CD8-positive, alpha-beta memory T cell (primary cell): ENCODE results near the gene SNTG2. TPM values are rescaled to one million over a fixed set of nuclear protein-coding genes. Genes with fewer than 3 reads are reported as not detected.
A peak's percentile ranks its signal among the peaks of the same experiment; 100 is the strongest.

Experiments used
- CTCF ChIA-PET: fragments of 350-600 bp; sonication (Branson Sonifier 250); formaldehyde crosslinking; loops from one replicate; lab custom pipeline; 2021; ENCODE audit warnings: antibody characterized with exemption; lab: Charles Lee
- POLR2A ChIA-PET: fragments of 350-600 bp; sonication (Branson Sonifier 250); formaldehyde crosslinking; loops from one replicate; lab custom pipeline; 2021; ENCODE audit warnings: antibody characterized with exemption; lab: Charles Lee
- DNase-seq, 5 donors: peaks; one replicate each; pipeline versions ENCODE4 v3.0.0 to v3.0.0-alpha.2; 2020 to 2022; ENCODE audit warnings: mixed read lengths in 1 of 5
- H3K27ac ChIP-seq: one replicate; pipeline ENCODE4 v1.7.0; 2013; ENCODE audit warnings: low read depth, mild to moderate bottlenecking, low read length, moderate library complexity
- H3K27me3 ChIP-seq: 2 replicates; pipeline ENCODE4 v1.7.0; 2013; ENCODE audit warnings: low read length, mild to moderate bottlenecking; ENCODE audit not compliant: insufficient read depth, poor library complexity, severe bottlenecking
- H3K36me3 ChIP-seq: 2 replicates; pipeline ENCODE4 v1.7.0; 2013; ENCODE audit warnings: mild to moderate bottlenecking, low read length, moderate library complexity; ENCODE audit not compliant: insufficient read depth
- H3K4me1 ChIP-seq: 2 replicates; pipeline ENCODE4 v1.7.0; 2013; ENCODE audit warnings: mild to moderate bottlenecking, low read length, moderate library complexity; ENCODE audit not compliant: insufficient read depth
- H3K4me3 ChIP-seq: 2 replicates; pipeline ENCODE4 v1.7.0; 2013; ENCODE audit warnings: mild to moderate bottlenecking, low read length
- H3K9me3 ChIP-seq: 2 replicates; pipeline ENCODE4 v1.7.0; 2013; ENCODE audit warnings: mild to moderate bottlenecking, low read length
- H3K27ac Mint-ChIP-seq, 8 donors: one replicate each; pipeline ENCODE4 v1.8.0; 2020 to 2021; ENCODE audit warnings: mixed read lengths in 8 of 8, mild to moderate bottlenecking in 6 of 8, inconsistent platforms in 3 of 8, moderate library complexity in 3 of 8
- H3K27me3 Mint-ChIP-seq, 2 donors: one replicate each; pipeline ENCODE4 v1.8.0; 2020 to 2021; ENCODE audit warnings: mixed read lengths in 2 of 2, mild to moderate bottlenecking in 1 of 2, moderate library complexity in 1 of 2
- H3K36me3 Mint-ChIP-seq, 3 donors: one replicate each; pipeline ENCODE4 v1.8.0; 2020 to 2021; ENCODE audit warnings: mixed read lengths in 3 of 3, inconsistent platforms in 1 of 3, mild to moderate bottlenecking in 1 of 3
- H3K4me1 Mint-ChIP-seq, 3 donors: one replicate each; pipeline ENCODE4 v1.8.0; 2020 to 2021; ENCODE audit warnings: mixed read lengths in 3 of 3, inconsistent platforms in 1 of 3, mild to moderate bottlenecking in 1 of 3
- H3K4me3 Mint-ChIP-seq, 7 donors: one replicate each; pipeline ENCODE4 v1.8.0; 2020 to 2021; ENCODE audit warnings: mixed read lengths in 7 of 7, mild to moderate bottlenecking in 6 of 7, moderate library complexity in 4 of 7, inconsistent platforms in 2 of 7
- H3K9me3 Mint-ChIP-seq, 5 donors: one replicate each; pipeline ENCODE4 v1.8.0; 2020 to 2022; ENCODE audit warnings: mixed read lengths in 5 of 5, mild to moderate bottlenecking in 3 of 5, moderate library complexity in 2 of 5, inconsistent platforms in 1 of 5
- polyA plus RNA-seq: library from polyadenylated mRNA; unstranded; fragments of 300-500 nt; fragmentation: Illumina TruSeq; gene quantifications from one replicate; pipeline ENCODE4 v1.2.3, GENCODE V29; 2021
- total RNA-seq, 2 experiments: library from RNA; stranded (reverse); gene quantifications; one replicate each; pipeline ENCODE4 v1.2.3, GENCODE V29; 2021

SNTG2 gene
- total and polyA plus RNA-seq, 3 experiments from 2014 or later, result 0.30 to 1.7 (median 1.3) TPM

DNA sequence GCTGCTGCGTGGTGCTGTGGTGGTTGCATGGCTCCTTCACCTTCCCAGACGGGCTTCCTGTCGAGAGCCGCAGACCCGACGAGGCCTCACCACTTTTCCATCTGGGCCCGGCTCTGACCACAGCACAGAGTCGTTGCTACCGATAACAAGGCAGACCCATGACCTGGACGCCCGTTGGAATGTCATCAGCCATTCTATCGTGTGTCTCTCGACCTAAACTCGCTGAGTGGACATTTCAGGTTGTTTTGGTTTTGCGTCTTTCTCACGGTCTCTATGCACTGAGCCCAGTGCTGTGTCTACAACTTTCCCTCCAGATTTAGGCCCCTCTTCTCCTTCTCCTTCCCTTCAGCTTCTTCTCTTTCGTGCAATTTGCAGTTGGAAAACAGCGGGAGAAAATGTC, 257.9 kb downstream of the SNTG2 start:
- Histone ChIP-seq H3K27ac (no peak overlapping the region), H3K36me3 (no peaks in the 10 kb centered on the region), H3K4me1 (no peaks in the 10 kb centered on the region), H3K27me3 (no peaks in the 10 kb centered on the region), H3K9me3 (no peaks in the 10 kb centered on the region), H3K4me3 (no peak overlapping the region)
- H3K27me3 Mint-ChIP-seq, result no peaks in the 10 kb centered on the region
- POLR2A ChIA-PET, result no interaction called here
- peaks cover 0 to 9% (median 1%) of the 10 kb centered on the region in 3 donors for H3K4me1 Mint-ChIP-seq
- CTCF ChIA-PET, result no interaction called here
- H3K4me3 Mint-ChIP-seq, result no peak overlapping the region
- DNase-seq, result no peak
- peaks cover 0 to 6% (median 0%) of the 10 kb centered on the region in 3 donors for H3K36me3 Mint-ChIP-seq
- no peak overlapping the region for H3K27ac Mint-ChIP-seq
- H3K9me3 Mint-ChIP-seq, result peaks cover 0 to 9% (median 3%) of the 10 kb centered on the region in 5 donors

DNA sequence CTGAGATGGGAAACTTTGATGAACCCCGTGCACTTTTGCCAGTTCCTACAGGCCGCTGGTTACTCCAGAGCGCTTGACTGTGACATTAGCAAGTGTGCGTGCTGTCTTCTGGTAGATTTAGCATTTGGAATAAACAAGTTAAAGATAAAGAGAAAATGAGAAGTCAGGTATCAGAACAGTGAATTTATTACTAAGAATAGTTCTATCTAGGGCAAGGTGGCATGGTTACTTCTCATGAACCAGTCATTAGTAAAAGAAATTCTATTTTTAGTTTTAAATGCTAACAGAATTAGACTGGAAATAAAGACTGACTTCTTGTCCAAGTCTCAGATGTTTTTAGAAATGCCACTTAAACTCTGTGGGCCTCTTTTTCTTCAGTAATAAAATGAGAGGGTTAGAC, 258.6 kb downstream of the SNTG2 start:
- no peak for DNase-seq
- H3K36me3 Mint-ChIP-seq, result peaks cover 0 to 6% (median 0%) of the 10 kb centered on the region in 3 donors
- Histone ChIP-seq H3K27me3 (no peaks in the 10 kb centered on the region), H3K36me3 (no peaks in the 10 kb centered on the region), H3K27ac (no peak overlapping the region), H3K9me3 (no peaks in the 10 kb centered on the region), H3K4me1 (no peaks in the 10 kb centered on the region), H3K4me3 (no peak overlapping the region)
- peaks cover 6 to 16% (median 8%) of the 10 kb centered on the region in 5 donors for H3K9me3 Mint-ChIP-seq
- CTCF ChIA-PET, result no interaction called here
- no peak overlapping the region for H3K4me3 Mint-ChIP-seq
- H3K27me3 Mint-ChIP-seq, result no peaks in the 10 kb centered on the region
- POLR2A ChIA-PET, result no interaction called here
- no peak overlapping the region for H3K27ac Mint-ChIP-seq
- peaks cover 0 to 9% (median 1%) of the 10 kb centered on the region in 3 donors for H3K4me1 Mint-ChIP-seq

DNA sequence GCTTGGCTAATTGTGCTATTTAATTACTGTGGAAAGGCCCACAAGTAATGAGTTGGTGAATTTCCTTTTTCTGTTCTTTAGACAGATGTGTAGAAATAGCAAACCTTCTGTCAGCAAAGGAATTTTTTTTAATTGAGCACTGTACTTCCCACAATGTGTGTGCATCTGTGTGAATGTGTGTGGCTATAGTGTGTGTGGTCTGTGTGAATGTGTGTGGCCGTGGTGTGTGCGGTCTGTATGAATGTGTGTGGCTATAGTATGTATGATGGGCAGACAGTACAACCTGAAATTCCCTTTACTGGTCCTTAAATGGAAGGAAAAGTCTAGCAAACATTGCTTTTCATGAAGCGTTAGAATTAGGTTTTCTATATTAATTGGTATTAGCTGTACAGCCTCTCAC, 259.1 kb downstream of the SNTG2 start:
- POLR2A ChIA-PET, result no interaction called here
- no peak for DNase-seq
- Mint-ChIP-seq H3K27me3 (no peaks in the 10 kb centered on the region), H3K4me1 (peaks cover 0 to 9% (median 1%) of the 10 kb centered on the region in 3 donors), H3K9me3 (peaks cover 7 to 21% (median 13%) of the 10 kb centered on the region in 5 donors), H3K27ac (no peak overlapping the region), H3K36me3 (peaks cover 0 to 8% (median 0%) of the 10 kb centered on the region in 3 donors), H3K4me3 (no peak overlapping the region)
- Histone ChIP-seq H3K27me3 (no peaks in the 10 kb centered on the region), H3K4me3 (no peak overlapping the region), H3K4me1 (no peaks in the 10 kb centered on the region), H3K9me3 (no peaks in the 10 kb centered on the region), H3K36me3 (no peaks in the 10 kb centered on the region), H3K27ac (no peak overlapping the region)
- CTCF ChIA-PET, result no interaction called here

DNA sequence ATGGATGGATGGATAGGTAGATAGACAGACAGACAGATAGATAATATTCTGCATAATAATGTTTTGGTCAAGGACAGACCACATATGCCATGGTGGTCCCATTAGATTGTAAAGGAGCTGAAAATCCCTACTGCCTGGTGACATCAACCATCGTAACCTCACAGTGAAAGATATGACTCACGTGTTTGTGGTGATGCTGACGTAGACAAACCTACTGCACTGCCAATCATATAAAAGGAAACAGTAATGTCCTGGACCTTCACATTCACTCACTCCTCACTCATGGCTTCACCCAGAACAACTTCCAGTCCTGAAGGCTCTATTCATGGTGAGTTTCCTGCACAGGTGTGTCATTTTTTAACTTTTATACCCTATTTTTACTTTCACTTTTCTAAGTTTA, 259.7 kb downstream of the SNTG2 start:
- H3K27ac ChIP-seq, result no peak overlapping the region
- H3K4me3 Mint-ChIP-seq, result peak overlapping the region in 1 of 7 donors; percentile 8
- peaks cover 0 to 9% (median 1%) of the 10 kb centered on the region in 3 donors for H3K4me1 Mint-ChIP-seq
- no peaks in the 10 kb centered on the region for H3K4me1 ChIP-seq
- peaks cover 7 to 26% (median 13%) of the 10 kb centered on the region in 5 donors for H3K9me3 Mint-ChIP-seq
- peaks cover 0 to 9% (median 0%) of the 10 kb centered on the region in 3 donors for H3K36me3 Mint-ChIP-seq
- H3K27ac Mint-ChIP-seq, result peak overlapping the region in 1 of 8 donors; percentile 39
- no peaks in the 10 kb centered on the region for H3K36me3 ChIP-seq
- no peaks in the 10 kb centered on the region for H3K27me3 Mint-ChIP-seq
- no peak for DNase-seq
- ChIA-PET CTCF (no interaction called here), POLR2A (no interaction called here)
- H3K9me3 ChIP-seq, result no peaks in the 10 kb centered on the region
- no peaks in the 10 kb centered on the region for H3K27me3 ChIP-seq
- no peak overlapping the region for H3K4me3 ChIP-seq

DNA sequence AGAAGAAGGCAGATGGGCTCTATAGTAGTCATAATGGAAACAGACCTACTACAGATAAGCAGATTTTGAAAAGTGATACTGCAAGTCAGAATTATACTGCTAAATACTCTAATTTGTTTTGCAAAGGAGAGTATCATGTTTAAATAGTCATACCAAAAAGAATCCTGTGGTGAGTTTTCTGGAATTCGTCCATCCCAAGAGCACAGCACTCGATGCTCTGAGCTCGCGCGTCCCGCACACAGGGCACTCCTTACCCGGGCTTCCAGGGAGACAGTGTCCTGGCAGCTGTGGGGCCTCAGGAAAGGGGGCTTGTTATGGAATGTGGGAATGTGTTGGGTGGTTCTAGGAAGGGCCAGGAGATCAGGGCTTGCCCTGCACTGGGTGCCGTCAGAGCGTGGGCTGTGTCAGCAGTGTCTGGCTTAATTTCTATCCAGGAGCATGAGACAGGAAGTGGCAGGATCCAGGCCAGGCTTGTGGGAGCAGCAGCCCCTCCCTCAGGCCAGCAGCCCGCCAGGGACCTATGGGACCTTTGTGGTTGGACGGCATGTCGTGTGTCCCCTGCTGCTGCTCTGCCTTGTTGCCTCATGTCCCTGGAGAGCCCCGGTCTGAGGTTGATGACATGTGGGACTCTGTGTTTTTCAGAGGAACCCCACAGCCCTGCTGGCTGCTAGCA, 269.4 kb downstream of the SNTG2 start:
- POLR2A ChIA-PET, result no interaction called here
- H3K27ac Mint-ChIP-seq, result no peak overlapping the region
- DNase-seq, result no peak
- Histone ChIP-seq H3K4me3 (no peak overlapping the region), H3K4me1 (no peaks in the 10 kb centered on the region), H3K9me3 (no peaks in the 10 kb centered on the region), H3K36me3 (no peaks in the 10 kb centered on the region), H3K27me3 (no peaks in the 10 kb centered on the region), H3K27ac (no peak overlapping the region)
- CTCF ChIA-PET, result no interaction called here
- peaks cover 0 to 11% (median 3%) of the 10 kb centered on the region in 5 donors for H3K9me3 Mint-ChIP-seq
- H3K4me3 Mint-ChIP-seq, result no peak overlapping the region
- no peaks in the 10 kb centered on the region for H3K4me1 Mint-ChIP-seq
- peaks cover 0 to 8% (median 0%) of the 10 kb centered on the region in 3 donors for H3K36me3 Mint-ChIP-seq
- peaks cover 0 to 6% of the 10 kb centered on the region in 2 donors for H3K27me3 Mint-ChIP-seq

DNA sequence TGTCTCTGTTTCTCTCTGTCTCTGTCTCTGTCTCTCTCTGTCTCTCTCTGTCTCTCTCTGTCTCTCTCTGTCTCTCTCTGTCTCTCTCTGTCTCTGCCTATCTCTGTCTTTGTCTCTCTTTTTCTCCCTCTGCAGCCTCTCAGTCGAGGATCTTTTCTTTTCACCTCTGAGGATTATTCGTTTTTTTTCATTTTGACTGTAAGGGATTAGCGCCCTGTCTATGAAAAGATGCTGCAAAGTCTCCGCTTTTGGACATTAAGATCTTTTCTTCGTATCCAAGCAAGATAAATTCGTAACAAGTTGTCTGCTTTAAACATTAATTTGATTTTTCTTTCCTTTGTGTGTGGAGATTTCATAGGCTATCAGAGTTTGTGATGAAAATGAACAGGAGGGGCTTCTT, 271.4 kb downstream of the SNTG2 start:
- no peak overlapping the region for H3K4me3 Mint-ChIP-seq
- CTCF ChIA-PET, result no interaction called here
- peak overlapping the region in 2 of 8 donors; percentile 46 to 66 for H3K27ac Mint-ChIP-seq
- no peaks in the 10 kb centered on the region for H3K9me3 ChIP-seq
- DNase-seq, result no peak
- peaks cover 0 to 7% (median 0%) of the 10 kb centered on the region in 3 donors for H3K36me3 Mint-ChIP-seq
- no peaks in the 10 kb centered on the region for H3K27me3 ChIP-seq
- peaks cover 0 to 6% of the 10 kb centered on the region in 2 donors for H3K27me3 Mint-ChIP-seq
- H3K4me1 Mint-ChIP-seq, result no peaks in the 10 kb centered on the region
- H3K9me3 Mint-ChIP-seq, result peaks cover 0 to 7% (median 3%) of the 10 kb centered on the region in 5 donors
- no peaks in the 10 kb centered on the region for H3K4me1 ChIP-seq
- no peak overlapping the region for H3K27ac ChIP-seq
- POLR2A ChIA-PET, result no interaction called here
- H3K4me3 ChIP-seq, result no peak overlapping the region
- no peaks in the 10 kb centered on the region for H3K36me3 ChIP-seq

DNA sequence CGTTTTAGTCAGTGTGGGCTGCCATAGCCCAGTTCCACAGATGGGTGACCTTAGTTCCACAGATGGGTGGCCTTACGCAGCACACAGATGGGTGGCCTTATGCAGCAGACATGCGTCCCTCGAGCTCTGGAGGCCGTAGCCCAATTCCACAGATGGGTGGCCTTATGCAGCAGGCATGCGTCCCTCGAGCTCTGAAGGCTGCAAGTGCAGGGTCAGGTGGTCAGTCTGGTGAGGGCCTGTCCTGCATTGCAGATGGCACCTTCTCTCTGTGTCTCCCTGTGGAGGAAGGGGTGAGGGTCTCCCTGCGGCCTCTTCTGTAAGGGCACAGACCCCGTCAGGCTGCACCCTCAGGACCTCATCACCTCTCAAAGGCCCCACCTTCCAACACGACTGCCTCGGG, 273.1 kb downstream of the SNTG2 start:
- no peak for DNase-seq
- peaks cover 0 to 8% (median 0%) of the 10 kb centered on the region in 3 donors for H3K36me3 Mint-ChIP-seq
- no peak overlapping the region for H3K4me3 ChIP-seq
- no peak overlapping the region for H3K4me3 Mint-ChIP-seq
- no peaks in the 10 kb centered on the region for H3K9me3 ChIP-seq
- no peaks in the 10 kb centered on the region for H3K4me1 Mint-ChIP-seq
- no peaks in the 10 kb centered on the region for H3K36me3 ChIP-seq
- H3K4me1 ChIP-seq, result no peaks in the 10 kb centered on the region
- CTCF ChIA-PET, result no interaction called here
- no peak overlapping the region for H3K27ac ChIP-seq
- no peaks in the 10 kb centered on the region for H3K27me3 ChIP-seq
- no peak overlapping the region for H3K27ac Mint-ChIP-seq
- H3K9me3 Mint-ChIP-seq, result peaks cover 0 to 7% (median 0%) of the 10 kb centered on the region in 5 donors
- POLR2A ChIA-PET, result no interaction called here
- peaks cover 0 to 2% of the 10 kb centered on the region in 2 donors for H3K27me3 Mint-ChIP-seq

DNA sequence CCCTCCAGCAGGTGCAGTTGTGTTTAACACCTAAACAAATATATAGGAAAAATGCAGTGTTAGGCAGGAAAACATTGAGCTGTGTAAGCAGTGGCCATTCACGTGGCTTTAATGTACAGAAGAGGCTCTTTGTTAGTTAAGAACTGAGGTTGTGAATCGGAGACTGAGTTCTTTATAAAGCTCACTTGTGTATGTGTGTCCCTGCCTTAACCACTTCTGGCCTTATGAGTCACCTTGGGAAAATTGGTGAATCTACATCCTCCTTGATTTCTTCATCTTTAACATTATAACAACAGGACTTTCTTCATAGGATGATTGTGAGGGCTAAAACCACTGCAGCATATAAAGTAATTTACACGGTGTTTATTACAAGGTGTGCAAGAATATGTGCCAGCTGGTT, 274.3 kb downstream of the SNTG2 start:
- H3K27me3 ChIP-seq, result no peaks in the 10 kb centered on the region
- POLR2A ChIA-PET, result no interaction called here
- H3K9me3 Mint-ChIP-seq, result peaks cover 0 to 4% (median 0%) of the 10 kb centered on the region in 5 donors

More for the DNA sequence above, 274.3 kb downstream of the SNTG2 start:
- Histone ChIP-seq H3K27ac (no peak overlapping the region), H3K4me3 (no peak overlapping the region), H3K9me3 (no peaks in the 10 kb centered on the region), H3K36me3 (no peaks in the 10 kb centered on the region), H3K4me1 (no peaks in the 10 kb centered on the region)
- no peaks in the 10 kb centered on the region for H3K4me1 Mint-ChIP-seq
- CTCF ChIA-PET, result no interaction called here
- H3K27ac Mint-ChIP-seq, result no peak overlapping the region
- H3K27me3 Mint-ChIP-seq, result peaks cover 0 to 2% of the 10 kb centered on the region in 2 donors
- H3K4me3 Mint-ChIP-seq, result no peak overlapping the region
- no peak for DNase-seq
- H3K36me3 Mint-ChIP-seq, result peaks cover 0 to 8% (median 0%) of the 10 kb centered on the region in 3 donors
